GM12878 (cell line): ENCODE measurements around the gene CAMTA1. TPM values are rescaled to one million over a fixed set of nuclear protein-coding genes. Genes with fewer than 3 reads are reported as not detected.

Source experiments
- ATAC-seq: fragments of 200-7000 bp; cut with Tn5 transposase; 3 replicates; pipeline ENCODE4 v1.9.1; 2020; ENCODE audit warnings: mild to moderate bottlenecking, moderate library complexity
- BruUV-seq: library from RNA; stranded (reverse); fragments of 400-500 nt; replicated peaks from 2 replicates; lab custom pipeline; 2021; lab: Mats Ljungman, UMichigan
- CTCF ChIA-PET: fragments of 300-600 bp; sonication (Branson Sonifier 250); formaldehyde crosslinking; extraction: SDS; loops from one replicate; lab custom pipeline; 2021; ENCODE audit warnings: inconsistent platforms; lab: Yijun Ruan, JAX
- POLR2A ChIA-PET: fragments of 350-600 bp; formaldehyde crosslinking; extraction: SDS; loops from one replicate; lab custom pipeline; 2021; ENCODE audit warnings: inconsistent platforms; lab: Charles Lee
- RAD21 ChIA-PET: fragments of 300-600 bp; sonication (Branson Sonifier 250); formaldehyde crosslinking; loops from one replicate; lab custom pipeline; 2023; ENCODE audit warnings: antibody characterized with exemption; ENCODE audit not compliant: unreplicated experiment; lab: Charles Lee
- SMC1A ChIA-PET: fragments of 300-600 bp; sonication (Branson Sonifier 250); formaldehyde crosslinking; loops from one replicate; lab custom pipeline; 2023; ENCODE audit not compliant: unreplicated experiment, uncharacterized antibody; lab: Charles Lee
- DNase-seq: peaks from one replicate; pipeline ENCODE4 v3.0.0-alpha.2; 2011; ENCODE audit warnings: low read depth, low spot score
- FAIRE-seq: peaks from 3 replicates; lab custom pipeline; 2011; peaks lifted over from hg19 to GRCh38; lab: Jason Lieb, UNC
- H2AFZ ChIP-seq: 2 replicates; pipeline ENCODE4 v1.6.0; 2011; ENCODE audit warnings: low read depth, low read length, control low read depth; ENCODE audit not compliant: control insufficient read depth
- H3K27ac ChIP-seq: 2 replicates; pipeline ENCODE4 v1.5.1; 2011; ENCODE audit warnings: control low read depth; ENCODE audit not compliant: control insufficient read depth, insufficient read depth
- H3K27me3 ChIP-seq, 2 experiments: replicated peaks in 1 of 2; 2 replicates each; pipeline versions ENCODE4 v1.6.0 to v1.6.1; 2011; ENCODE audit warnings: low read length in 1 of 2; ENCODE audit not compliant: control insufficient read depth in 2 of 2, insufficient read depth in 2 of 2
- H3K36me3 ChIP-seq, 2 experiments: 2 replicates each; pipeline ENCODE4 v1.5.1; 2011; ENCODE audit warnings: low read length in 1 of 2; ENCODE audit not compliant: control insufficient read depth in 2 of 2, insufficient read depth in 2 of 2
- H3K4me1 ChIP-seq: 2 replicates; pipeline ENCODE4 v1.6.1; 2011; ENCODE audit warnings: mild to moderate bottlenecking, low read length, moderate library complexity, mixed read lengths; ENCODE audit not compliant: control insufficient read depth, insufficient read depth
- H3K4me2 ChIP-seq: 2 replicates; pipeline ENCODE4 v1.6.0; 2011; ENCODE audit warnings: control low read depth; ENCODE audit not compliant: control insufficient read depth, insufficient read depth
- H3K4me3 ChIP-seq: fragments of 200-600 bp; sonication (generic); 2 replicates; pipeline ENCODE4 v1.5.1; 2016
- H3K79me2 ChIP-seq: 2 replicates; pipeline ENCODE4 v1.6.0; 2011; ENCODE audit warnings: low read length; ENCODE audit not compliant: control insufficient read depth, insufficient read depth
- H3K9ac ChIP-seq: 2 replicates; pipeline ENCODE4 v1.8.0; 2011; ENCODE audit warnings: low read length, control low read depth, mixed read lengths; ENCODE audit not compliant: control insufficient read depth, insufficient read depth
- H3K9me3 ChIP-seq: replicated peaks from 3 replicates; pipeline ENCODE4 v1.5.1; 2011; ENCODE audit warnings: mild to moderate bottlenecking, low read length; ENCODE audit not compliant: control insufficient read depth, insufficient read depth
- H4K20me1 ChIP-seq: 2 replicates; pipeline ENCODE4 v1.6.0; 2011; ENCODE audit not compliant: control insufficient read depth, insufficient read depth
- CHD2 ChIP-seq: IDR thresholded peaks from 2 replicates; pipeline ENCODE4 v1.6.1; 2011; ENCODE audit warnings: low read depth, low read length, improper control_type of control experiment, borderline replicate concordance
- CHD4 ChIP-seq: fragments of 200-600 bp; sonication (generic); IDR thresholded peaks from 2 replicates; pipeline ENCODE4 v1.6.1; 2016; ENCODE audit warnings: mild to moderate bottlenecking
- NFYA ChIP-seq: IDR thresholded peaks from 2 replicates; pipeline ENCODE4 v1.6.1; 2011; ENCODE audit warnings: low read depth, mild to moderate bottlenecking, low read length, improper control_type of control experiment, borderline replicate concordance
- PKNOX1 ChIP-seq: fragments of 450-650 bp; IDR thresholded peaks from 2 replicates; pipeline ENCODE4 v1.6.1; 2016; ENCODE audit warnings: mild to moderate bottlenecking
- RBBP5 ChIP-seq: fragments of 200-600 bp; sonication (generic); conservative IDR thresholded peaks from 2 replicates; pipeline ENCODE4 v1.6.1; 2016
- TARDBP ChIP-seq: IDR thresholded peaks from 2 replicates; pipeline ENCODE4 v1.6.1; 2016; ENCODE audit warnings: borderline replicate concordance
- ZZZ3 ChIP-seq: IDR thresholded peaks from 2 replicates; pipeline ENCODE4 v1.6.1; 2011; ENCODE audit warnings: low read depth; ENCODE audit not compliant: control insufficient read depth, insufficient read length
- WGBS: methylation state at CpG from one replicate; pipeline ENCODE4 v1.1.6; 2016; ENCODE audit warnings: low lambda C conversion rate; ENCODE audit not compliant: insufficient replicate concordance, insufficient coverage; ENCODE audit errors: missing lambda C conversion rate; 5-methylcytosine and 5-hydroxymethylcytosine counted together
- in situ Hi-C: fragments of 300-500 bp; cut with MboI; formaldehyde crosslinking; loops from 9 replicates; pipeline ENCODE4 v1.14.3; 2018; ENCODE audit warnings: mixed read lengths
- intact Hi-C: fragments of 100-400 bp; cut with micrococcal nuclease; formaldehyde crosslinking; loops from one replicate; pipeline ENCODE4 v1.14.2; 2022; ENCODE audit not compliant: unreplicated experiment
- polyA plus RNA-seq, 11 experiments: library from polyadenylated mRNA; depleted of rRNA in 4 of 11; unstranded in 6 of 11; stranded (reverse) in 5 of 11; fragments of >200 nt; fragmentation: Nextera tagmentation in 4 of 11; fragmentation: Illumina TruSeq in 1 of 11; extraction: Ambion mirVana in 4 of 11; extraction: Trizol in 1 of 11; gene quantifications; 1 replicate in 1 of 11; 2 replicates in 10 of 11; pipeline versions ENCODE4 v1.2.1 to v1.2.3, GENCODE V29; 2011 to 2016; ENCODE audit warnings: inconsistent platforms in 2 of 11, missing spikeins in 2 of 11, low read depth in 1 of 11
- total RNA-seq, 4 experiments: library from RNA; depleted of rRNA in 3 of 4; stranded (reverse); fragments of >200 nt in 3 of 4; fragmentation: Illumina TruSeq in 1 of 4; extraction: Trizol in 1 of 4; gene quantifications; 2 replicates each; pipeline versions ENCODE4 v1.2.1 to v1.2.3, GENCODE V29; 2013 to 2021
- TF ChIP-seq, protein P1 (sequence below): IDR thresholded peaks from 2 replicates; pipeline ENCODE4 v1.6.1; 2012; ENCODE audit warnings: low read length, inconsistent platforms

CAMTA1 gene
- total and polyA plus RNA-seq, 10 of the 15 experiments (the other 5 are each of a cell fraction or from before 2014, with no cell fraction given), result 37.7 to 148 (median 76.4) TPM

- TF ChIP-seq, protein P1, sequence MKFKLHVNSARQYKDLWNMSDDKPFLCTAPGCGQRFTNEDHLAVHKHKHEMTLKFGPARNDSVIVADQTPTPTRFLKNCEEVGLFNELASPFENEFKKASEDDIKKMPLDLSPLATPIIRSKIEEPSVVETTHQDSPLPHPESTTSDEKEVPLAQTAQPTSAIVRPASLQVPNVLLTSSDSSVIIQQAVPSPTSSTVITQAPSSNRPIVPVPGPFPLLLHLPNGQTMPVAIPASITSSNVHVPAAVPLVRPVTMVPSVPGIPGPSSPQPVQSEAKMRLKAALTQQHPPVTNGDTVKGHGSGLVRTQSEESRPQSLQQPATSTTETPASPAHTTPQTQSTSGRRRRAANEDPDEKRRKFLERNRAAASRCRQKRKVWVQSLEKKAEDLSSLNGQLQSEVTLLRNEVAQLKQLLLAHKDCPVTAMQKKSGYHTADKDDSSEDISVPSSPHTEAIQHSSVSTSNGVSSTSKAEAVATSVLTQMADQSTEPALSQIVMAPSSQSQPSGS, result no peak
Observed at GRCh38 chr1:7101187-7101586, 315.9 kb downstream of the CAMTA1 start (continued).

GRCh38 chr1:7103361-7103782, 318.1 kb downstream of the CAMTA1 start:
- no peak for DNase-seq
- H4K20me1 ChIP-seq, result no peaks in the 10 kb centered on the region
- FAIRE-seq, result peak; percentile 7
- WGBS, result 58% methylated on average over 7 of the region's 7 CpGs
- H3K4me1 ChIP-seq, result no peaks in the 10 kb centered on the region; the same call in 1 of the 2 replicates
- H3K79me2 ChIP-seq, result no peaks in the 10 kb centered on the region
- H2AFZ ChIP-seq, result no peak overlapping the region
- TF ChIP-seq NFYA (no peak), CHD4 (peak; percentile 25; the same call in 1 of the 2 replicates)
- POLR2A ChIA-PET, result no interaction called here
- RAD21 ChIA-PET, result no interaction called here
- no peaks in the 10 kb centered on the region for H3K36me3 ChIP-seq
- in situ Hi-C loops (no loop called here), intact Hi-C loops (no loop called here)
- H3K4me3 ChIP-seq, result no peak overlapping the region
- H3K27ac ChIP-seq, result no peak overlapping the region
- CTCF ChIA-PET, result no interaction called here
- no peaks in the 10 kb centered on the region; the same call in 2 of the 3 replicates for H3K9me3 ChIP-seq
- SMC1A ChIA-PET, result no interaction called here
- no peak overlapping the region for H3K9ac ChIP-seq
- BruUV-seq, result no TSS peak
- H3K4me2 ChIP-seq, result no peak overlapping the region
- no peak for ATAC-seq
- no peaks in the 10 kb centered on the region for H3K27me3 ChIP-seq

DNA sequence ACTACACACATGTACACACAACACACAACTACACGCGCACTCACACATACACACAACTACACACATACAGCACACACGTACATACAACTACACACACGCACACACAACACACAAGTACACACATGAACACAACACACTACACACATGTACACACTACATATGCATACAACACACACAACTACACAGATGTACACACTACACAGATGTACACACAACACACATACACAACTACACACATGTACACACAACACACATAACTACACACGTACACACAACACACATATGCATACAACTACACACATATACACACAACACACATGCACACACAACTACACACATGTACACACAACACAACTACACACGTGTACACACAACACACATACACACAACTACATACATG, 318.6 kb downstream of the CAMTA1 start:
- no peak overlapping the region for H3K4me2 ChIP-seq
- H2AFZ ChIP-seq, result no peak overlapping the region
- H3K27ac ChIP-seq, result no peak overlapping the region
- ATAC-seq (no peak), DNase-seq (no peak), FAIRE-seq (no peak)
- no peak overlapping the region for H3K4me3 ChIP-seq
- no peaks in the 10 kb centered on the region; the same call in 1 of the 2 replicates for H3K4me1 ChIP-seq
- H3K9me3 ChIP-seq, result no peaks in the 10 kb centered on the region; the same call in 2 of the 3 replicates
- H3K27me3 ChIP-seq, result no peaks in the 10 kb centered on the region
- H4K20me1 ChIP-seq, result no peaks in the 10 kb centered on the region
- H3K9ac ChIP-seq, result no peak overlapping the region
- in situ Hi-C loops, result no loop called here
- POLR2A ChIA-PET, result no interaction called here
- WGBS, result 74% methylated on average over 6 of the region's 6 CpGs
- H3K36me3 ChIP-seq, result no peaks in the 10 kb centered on the region
- intact Hi-C loops, result no loop called here
- TF ChIP-seq PKNOX1 (no peak), RBBP5 (no peak), CHD2 (no peak), ZZZ3 (no peak), TARDBP (no peak)
- CTCF ChIA-PET, result no interaction called here
- no peaks in the 10 kb centered on the region for H3K79me2 ChIP-seq
- RAD21 ChIA-PET, result no interaction called here
- SMC1A ChIA-PET, result no interaction called here
- no TSS peak for BruUV-seq
